Mucosa of descending colon (tissue), 3 donors: ENCODE data around the gene SEC14L2. TPM values are rescaled to one million over a fixed set of nuclear protein-coding genes. Genes with fewer than 3 reads are reported as not detected.

Experiments
- ATAC-seq: fragments of 200-7000 bp; cut with Tn5 transposase; one replicate; pipeline ENCODE4 v1.9.1; 2020; ENCODE audit warnings: mild to moderate bottlenecking, moderate library complexity
- DNase-seq, 3 donors: peaks; one replicate each; pipeline ENCODE4 v3.0.0-alpha.2; 2020
- H3K36me3 ChIP-seq: fragments of 200-600 bp; one replicate; pipeline ENCODE4 v1.8.0; 2021; ENCODE audit warnings: low read depth, mild to moderate bottlenecking
- H3K4me1 ChIP-seq: fragments of 200-600 bp; one replicate; pipeline ENCODE4 v1.8.0; 2021; ENCODE audit warnings: low read depth, mild to moderate bottlenecking
- H3K4me3 ChIP-seq: fragments of 200-600 bp; one replicate; pipeline ENCODE4 v1.8.0; 2021; ENCODE audit warnings: mild to moderate bottlenecking
- H3K9me3 ChIP-seq: fragments of 200-600 bp; one replicate; pipeline ENCODE4 v1.8.0; 2021; ENCODE audit warnings: mild to moderate bottlenecking
- CTCF ChIP-seq: fragments of 200-600 bp; IDR thresholded peaks from one replicate; pipeline ENCODE4 v1.8.0; 2022; ENCODE audit warnings: antibody characterized with exemption, mild to moderate bottlenecking
- intact Hi-C, 2 donors: fragments of 100-400 bp; cut with DNase I in 1 of 2; cut with micrococcal nuclease in 1 of 2; formaldehyde crosslinking; loops; one replicate each; pipeline versions ENCODE4 v1.11.0 to v1.11.1; 2022; cut with DNase I, micrococcal nuclease
- total RNA-seq, 3 donors: library from RNA; stranded (reverse); fragmentation: NEBNext Ultra II Directional in 2 of 3; extraction: Animal tissue kit (Norgen Biotek cat#: 25700) in 2 of 3; gene quantifications; one replicate each; pipeline versions ENCODE4 v1.2.1 to v1.2.4, GENCODE V29; 2021 to 2023
- donor health status: DM: no; HTN: no; CAD: no; lungs with moderate emphysema.
- donor health status: DM: no; HTN: no; CAD: no.
- donor health status: DM: no; HTN: yes; CAD: no.

The SEC14L2 gene
- total RNA-seq, 3 donors from 2014 or later = 0.67 to 4.0 (median 2.5) TPM

GRCh38 chr22:30452861-30453260 is 56.0 kb downstream of the SEC14L2 start:
- DNase-seq (no peak), ATAC-seq (no peak)
- H3K9me3 ChIP-seq = no peaks in the 10 kb centered on the region
- no peaks in the 10 kb centered on the region for H3K36me3 ChIP-seq
- no peak for TF ChIP-seq CTCF
- no peaks in the 10 kb centered on the region for H3K4me1 ChIP-seq
- H3K4me3 ChIP-seq = no peak overlapping the region
- intact Hi-C loops = no loop called here

GRCh38 chr22:30453731-30454510 is 57.1 kb downstream of the SEC14L2 start:
- intact Hi-C loops = no loop called here
- no peaks in the 10 kb centered on the region for H3K9me3 ChIP-seq
- TF ChIP-seq CTCF = no peak
- no peak for DNase-seq
- H3K36me3 ChIP-seq = no peaks in the 10 kb centered on the region
- no peak overlapping the region for H3K4me3 ChIP-seq
- ATAC-seq = no peak
- no peaks in the 10 kb centered on the region for H3K4me1 ChIP-seq

GRCh38 chr22:30455075-30455840 is 58.4 kb downstream of the SEC14L2 start:
- no peak overlapping the region for H3K4me3 ChIP-seq
- intact Hi-C loops = no loop called here
- no peak for ATAC-seq

GRCh38 chr22:30457981-30458380 is 61.2 kb downstream of the SEC14L2 start:
- TF ChIP-seq CTCF = no peak
- H3K4me1 ChIP-seq = no peaks in the 10 kb centered on the region
- intact Hi-C loops = no loop called here
- no peaks in the 10 kb centered on the region for H3K36me3 ChIP-seq
- no peak overlapping the region for H3K4me3 ChIP-seq
- no peaks in the 10 kb centered on the region for H3K9me3 ChIP-seq
- DNase-seq (no peak), ATAC-seq (no peak)

More at GRCh38 chr22:30455075-30455840, 58.4 kb downstream of the SEC14L2 start:
- H3K4me1 ChIP-seq = no peaks in the 10 kb centered on the region
- H3K36me3 ChIP-seq = no peaks in the 10 kb centered on the region
- no peaks in the 10 kb centered on the region for H3K9me3 ChIP-seq
- DNase-seq = no peak
- no peak for TF ChIP-seq CTCF

GRCh38 chr22:30459181-30460052 is 62.6 kb downstream of the SEC14L2 start:
- no peaks in the 10 kb centered on the region for H3K4me1 ChIP-seq
- DNase-seq (peak in 1 of 3 donors; percentile 16), ATAC-seq (no peak)
- TF ChIP-seq CTCF = no peak
- H3K9me3 ChIP-seq = no peaks in the 10 kb centered on the region
- intact Hi-C loops = no loop called here
- H3K4me3 ChIP-seq = no peak overlapping the region
- no peaks in the 10 kb centered on the region for H3K36me3 ChIP-seq
